SH-SY5Y (cell line): ENCODE data around the gene RAD51B.

Experiments
- GATA2 ChIP-seq: IDR thresholded peaks from 2 replicates; pipeline ENCODE4 v1.6.1; 2011; ENCODE audit warnings: mild to moderate bottlenecking, low read depth, low read length
- GATA3 ChIP-seq: IDR thresholded peaks from 2 replicates; pipeline ENCODE4 v1.6.1; 2011; ENCODE audit warnings: low read depth, mild to moderate bottlenecking, low read length, moderate library complexity

The RAD51B gene

GRCh38 chr14:68599896-68600610, 780.5 kb downstream of the RAD51B start:
- TF ChIP-seq GATA3 (no peak), GATA2 (no peak)

DNA sequence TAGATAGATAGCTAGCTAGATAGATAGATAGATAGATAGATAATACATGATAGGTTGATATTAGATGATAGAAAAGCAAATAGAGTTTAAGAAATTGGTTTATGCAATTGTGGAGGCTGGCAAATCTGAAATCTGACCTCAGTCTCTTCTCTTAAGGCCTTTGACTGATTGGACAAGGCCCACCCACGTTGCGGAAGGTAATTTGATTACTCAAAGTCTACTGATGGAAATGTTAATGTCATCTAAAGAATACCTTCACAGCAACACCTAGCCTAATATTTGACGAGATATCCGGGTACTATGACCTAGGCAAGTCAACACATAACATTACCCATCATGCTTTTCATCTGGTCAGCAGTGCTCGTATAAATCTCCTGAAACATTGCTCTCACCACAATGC, 782.9 kb downstream of the RAD51B start:
- no peak for TF ChIP-seq GATA3
- no peak for TF ChIP-seq GATA2

DNA sequence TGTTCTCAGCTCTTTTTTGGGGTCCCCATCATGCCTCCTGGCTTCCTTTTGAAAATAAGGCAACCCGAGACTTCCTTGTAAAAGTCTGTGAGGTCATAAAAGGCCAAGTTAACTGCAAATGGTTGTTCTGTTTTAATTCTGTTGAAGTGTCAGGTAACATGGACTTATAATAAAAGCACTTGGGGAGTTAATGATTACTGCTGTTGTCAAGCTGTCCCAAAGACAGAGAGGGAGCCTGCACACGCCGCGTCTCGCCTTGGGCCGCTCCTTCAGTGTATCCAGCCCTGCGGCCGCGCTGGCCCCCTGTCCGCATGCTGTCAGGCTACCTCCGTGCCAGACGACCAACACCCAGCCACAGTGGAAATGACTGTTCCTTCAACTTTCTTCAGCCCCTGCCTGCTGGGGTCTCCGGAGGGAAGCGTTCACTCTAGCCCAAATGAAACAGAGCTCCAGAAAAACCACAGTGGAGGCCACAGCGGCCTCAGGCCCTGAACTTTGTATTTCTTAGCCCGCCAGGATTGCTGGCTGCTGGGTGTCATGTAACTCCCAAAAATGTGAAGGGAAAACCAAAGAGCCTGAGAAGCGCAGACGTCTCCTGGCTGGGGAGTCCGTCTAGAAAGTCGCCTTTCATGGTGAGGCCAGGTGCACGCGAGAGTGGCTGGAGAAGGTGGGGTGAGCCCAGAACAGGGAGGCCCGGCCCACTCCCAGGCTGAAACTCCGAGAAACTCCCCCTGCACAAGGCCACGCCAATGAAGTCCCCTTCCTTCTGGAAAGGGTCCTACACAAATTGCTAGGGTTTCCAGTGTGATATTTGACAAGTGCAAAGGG, 784.2 kb downstream of the RAD51B start:
- no peak for TF ChIP-seq GATA2
- no peak for TF ChIP-seq GATA3

DNA sequence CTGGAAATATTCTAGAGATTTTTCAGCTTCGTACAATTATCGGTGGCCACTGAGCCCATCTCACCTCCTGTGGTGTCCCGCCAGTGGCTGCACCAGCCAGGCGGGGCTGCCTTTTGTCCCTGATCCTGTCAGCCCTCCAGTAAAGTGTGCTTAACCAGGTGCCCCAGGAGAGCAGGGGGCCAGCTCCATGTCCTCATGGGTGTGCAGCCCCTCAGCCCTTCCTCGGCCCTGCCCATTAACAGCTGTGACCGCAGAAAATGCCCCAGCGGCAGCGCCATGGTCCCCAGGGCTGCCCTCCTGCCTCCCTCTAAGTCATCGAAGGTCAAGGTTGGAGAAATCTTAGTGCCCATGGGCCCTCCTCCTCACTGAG, 784.8 kb downstream of the RAD51B start:
- no peak for TF ChIP-seq GATA3

GRCh38 chr14:68604822-68605221, 785.2 kb downstream of the RAD51B start:
- TF ChIP-seq GATA3 (no peak), GATA2 (no peak)

DNA sequence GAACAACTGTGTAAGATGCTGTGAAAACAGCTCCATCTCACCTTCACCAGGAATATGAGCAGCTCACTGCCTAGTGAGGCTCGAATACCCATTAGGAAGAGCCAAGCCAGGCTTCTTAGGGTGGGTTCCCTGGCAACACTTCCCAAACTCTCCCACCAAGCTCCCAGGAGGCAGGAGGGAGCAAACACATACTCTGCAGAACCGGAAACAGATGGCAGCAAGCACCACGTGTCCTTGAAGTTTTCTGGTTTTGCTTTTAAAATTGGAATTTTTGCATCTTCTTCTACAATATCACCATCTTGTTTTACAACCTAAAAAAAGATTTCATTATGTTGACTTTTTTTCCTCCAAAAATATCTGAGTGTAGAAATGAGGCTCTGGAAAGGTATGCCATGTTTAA, 786.6 kb downstream of the RAD51B start:
- TF ChIP-seq GATA3 (no peak), GATA2 (no peak)

GRCh38 chr14:68606644-68607043, 787.1 kb downstream of the RAD51B start:
- TF ChIP-seq GATA2 = no peak
- TF ChIP-seq GATA3 = no peak

DNA sequence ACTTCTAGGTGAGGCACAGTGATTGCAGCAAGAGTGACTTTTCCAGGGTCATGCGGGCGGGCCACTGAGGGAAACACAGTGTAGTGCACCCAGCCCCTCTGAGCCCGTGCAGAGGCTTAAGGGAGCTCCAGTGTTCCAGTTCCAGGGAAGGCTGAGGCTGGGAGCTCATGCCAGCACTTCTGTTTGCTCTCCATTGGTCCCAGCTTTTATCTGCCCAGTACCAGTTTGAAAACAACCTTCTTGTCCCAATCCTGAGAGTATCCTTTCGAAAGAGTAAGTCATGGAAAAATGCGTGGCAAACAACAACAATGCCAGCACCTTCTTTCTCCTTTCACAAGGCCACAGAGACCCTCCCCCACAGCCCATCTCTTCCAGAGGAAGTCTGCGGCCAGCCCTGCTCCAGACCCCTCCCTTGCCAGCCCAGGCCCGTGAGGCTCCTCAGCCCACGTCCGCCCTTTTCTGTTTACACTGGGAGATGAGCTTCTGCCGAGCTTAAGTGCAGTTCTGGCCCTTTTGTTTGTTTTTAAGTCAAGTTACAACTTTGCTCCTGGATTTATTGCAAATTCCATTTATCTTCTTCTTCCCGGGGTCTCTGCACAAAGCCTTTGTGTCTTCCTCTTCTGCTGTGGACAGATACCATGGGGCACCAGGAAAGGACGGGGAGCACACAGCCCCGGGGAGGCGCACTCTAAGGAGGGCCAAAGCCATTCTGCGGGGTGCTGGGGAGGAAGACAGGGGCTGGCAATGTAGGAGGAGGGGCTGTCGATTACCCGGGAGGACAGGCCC, 787.7 kb downstream of the RAD51B start:
- TF ChIP-seq GATA3 (no peak), GATA2 (no peak)

GRCh38 chr14:68607867-68608573, 788.4 kb downstream of the RAD51B start:
- TF ChIP-seq GATA2 = no peak
- TF ChIP-seq GATA3 = no peak

DNA sequence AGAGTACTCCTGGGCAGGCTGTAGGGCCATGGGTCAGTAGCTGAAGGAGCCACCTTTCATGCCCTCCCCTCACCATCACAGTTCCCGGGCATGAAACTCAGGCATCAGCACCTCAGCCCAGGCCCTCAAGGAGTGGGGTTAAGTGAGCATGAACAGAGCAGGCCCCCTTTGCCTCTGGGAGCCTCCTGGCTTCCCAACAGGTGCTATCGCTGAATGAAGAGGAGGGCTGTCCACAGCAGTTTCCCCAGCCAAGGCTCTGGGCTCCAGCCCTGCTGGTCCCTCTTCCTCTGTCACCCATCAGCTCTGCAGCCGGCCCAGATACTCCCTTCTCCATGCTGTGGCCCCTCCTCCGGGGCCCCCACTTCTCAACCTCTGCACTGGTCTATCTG, 789.0 kb downstream of the RAD51B start:
- TF ChIP-seq GATA2 = no peak
- no peak for TF ChIP-seq GATA3

DNA sequence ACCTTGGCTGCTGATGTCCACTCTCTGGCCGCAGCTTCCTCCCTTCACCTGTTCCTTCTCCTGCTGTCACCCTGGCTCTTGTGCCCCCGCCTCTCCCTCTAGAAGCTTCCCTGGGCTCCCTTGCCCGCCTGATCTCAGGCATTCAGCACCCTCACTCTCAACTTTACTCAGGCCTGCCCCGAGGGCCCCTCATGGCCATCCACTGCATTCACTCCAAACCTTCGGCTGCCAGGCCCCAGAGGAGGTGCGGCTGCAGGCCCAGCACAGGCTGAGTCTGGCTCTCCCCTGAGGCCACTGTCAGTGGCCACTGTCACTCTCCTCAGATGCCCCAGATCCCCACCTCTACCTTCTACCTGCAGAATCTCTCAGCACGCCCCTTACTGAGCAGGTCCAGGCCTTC, 789.4 kb downstream of the RAD51B start:
- no peak for TF ChIP-seq GATA2
- no peak for TF ChIP-seq GATA3

- TF ChIP-seq GATA2 (no peak), GATA3 (no peak)
Observed at GRCh38 chr14:68610251-68610793, 790.7 kb downstream of the RAD51B start.

GRCh38 chr14:68611599-68611998, 792.0 kb downstream of the RAD51B start:
- TF ChIP-seq GATA2 = no peak
- TF ChIP-seq GATA3 = no peak

DNA sequence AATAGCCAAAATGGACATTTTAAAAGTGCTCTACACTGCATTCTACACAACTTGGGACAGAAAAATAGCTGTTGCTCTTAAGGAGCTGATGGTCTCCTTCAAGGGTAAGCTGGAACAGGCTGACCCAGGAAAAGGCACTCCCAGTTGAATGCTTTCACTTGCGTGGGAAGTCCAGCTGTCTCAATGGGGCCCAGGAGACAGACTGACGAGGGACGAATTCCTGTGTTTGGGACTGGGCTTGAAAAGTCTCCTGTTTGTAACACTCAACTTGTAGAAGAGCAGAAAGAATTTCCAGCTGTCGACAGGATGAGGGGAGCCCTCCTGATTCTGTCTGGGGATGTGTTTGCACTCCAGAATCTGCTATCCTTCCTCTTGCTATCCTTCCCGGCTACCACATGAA, 792.5 kb downstream of the RAD51B start:
- TF ChIP-seq GATA3 = no peak
- TF ChIP-seq GATA2 = no peak
